HepG2 (cell line): ENCODE results near the gene SLC2A10. TPM values are rescaled to one million over a fixed set of nuclear protein-coding genes. Genes with fewer than 3 reads are reported as not detected.

Experiments
- ELF3 ChIP-seq: IDR thresholded peaks from 2 replicates; pipeline ENCODE4 v1.6.1; 2016; ENCODE audit warnings: missing genetic modification reagents, missing compliant biosample characterization
- GATAD2A ChIP-seq: IDR thresholded peaks from 2 replicates; pipeline ENCODE4 v1.6.1; 2016
- KLF13 ChIP-seq: sonication (generic); formaldehyde crosslinking; IDR thresholded peaks from 2 replicates; pipeline ENCODE4 v1.4.0; 2020; ENCODE audit warnings: mild to moderate bottlenecking, missing genetic modification reagents
- NFE2L1 ChIP-seq: sonication (generic); formaldehyde crosslinking; IDR thresholded peaks from 2 replicates; pipeline ENCODE4 v1.4.0; 2020; ENCODE audit warnings: missing genetic modification reagents, mild to moderate bottlenecking, borderline replicate concordance
- PITX1 ChIP-seq: sonication (generic); formaldehyde crosslinking; IDR thresholded peaks from 2 replicates; pipeline ENCODE4 v1.5.1; 2020; ENCODE audit warnings: mild to moderate bottlenecking, missing genetic modification reagents
- SOX13 ChIP-seq, 3 experiments: fragments of 450-650 bp in 1 of 3; sonication (generic) in 1 of 3; formaldehyde crosslinking in 1 of 3; IDR thresholded peaks in 2 of 3; conservative IDR thresholded peaks in 1 of 3; 2 replicates each; pipeline versions ENCODE4 v1.5.0 to v1.6.1; 2016 to 2020; ENCODE audit warnings: antibody characterized with exemption in 1 of 3, mild to moderate bottlenecking in 1 of 3, missing compliant biosample characterization in 1 of 3, missing genetic modification reagents in 1 of 3, moderate library complexity in 1 of 3
- SYNCRIP ChIP-seq: fragments of 200-400 bp; formaldehyde crosslinking; IDR thresholded peaks from 2 replicates; pipeline ENCODE4 v1.6.1; 2018; ENCODE audit warnings: mild to moderate bottlenecking, low read depth, low read length; ENCODE audit not compliant: insufficient read depth
- TSC22D2 ChIP-seq: sonication (generic); formaldehyde crosslinking; IDR thresholded peaks from 2 replicates; pipeline ENCODE4 v1.5.1; 2020; ENCODE audit warnings: missing genetic modification reagents, mild to moderate bottlenecking, borderline replicate concordance
- XBP1 ChIP-seq: sonication (generic); formaldehyde crosslinking; IDR thresholded peaks from 2 replicates; pipeline ENCODE4 v1.5.0; 2020; ENCODE audit warnings: missing genetic modification reagents
- ZNF142 ChIP-seq: sonication (generic); formaldehyde crosslinking; IDR thresholded peaks from 2 replicates; pipeline ENCODE4 v1.4.0; 2020; ENCODE audit warnings: missing genetic modification reagents
- ZNF367 ChIP-seq: sonication (generic); formaldehyde crosslinking; IDR thresholded peaks from 2 replicates; pipeline ENCODE4 v1.4.0; 2020; ENCODE audit warnings: missing genetic modification reagents, borderline replicate concordance
- ZNF441 ChIP-seq: sonication (generic); formaldehyde crosslinking; IDR thresholded peaks from 2 replicates; pipeline ENCODE4 v1.7.0; 2021; ENCODE audit warnings: missing genetic modification reagents, borderline replicate concordance
- ZNF710 ChIP-seq: sonication (generic); formaldehyde crosslinking; IDR thresholded peaks from 2 replicates; pipeline ENCODE4 v1.5.0; 2020; ENCODE audit warnings: mild to moderate bottlenecking, missing genetic modification reagents, borderline replicate concordance
- ZNF788 ChIP-seq: sonication (generic); formaldehyde crosslinking; IDR thresholded peaks from 2 replicates; pipeline ENCODE4 v1.5.0; 2020; ENCODE audit warnings: mild to moderate bottlenecking, missing genetic modification reagents, borderline replicate concordance
- polyA plus RNA-seq, 8 experiments: library from polyadenylated mRNA; depleted of rRNA in 3 of 8; stranded (reverse) in 7 of 8; unstranded in 1 of 8; fragments of >200 nt; fragmentation: Illumina TruSeq in 4 of 8; extraction: Trizol in 4 of 8; gene quantifications; 2 replicates each; pipeline versions ENCODE4 v1.2.1 to v1.2.3, GENCODE V29; 2011 to 2016; ENCODE audit warnings: low read depth in 4 of 8, missing spikeins in 1 of 8, mixed read lengths in 1 of 8; ENCODE audit not compliant: insufficient read depth in 1 of 8
- total RNA-seq, 5 experiments: library from RNA; depleted of rRNA; stranded (reverse); fragments of >200 nt; fragmentation: Illumina TruSeq; extraction: Trizol; gene quantifications; 2 replicates each; pipeline ENCODE4 v1.2.3, GENCODE V29; 2016; ENCODE audit warnings: low read depth in 1 of 5
- TF ChIP-seq, protein P1 (sequence below): sonication (generic); formaldehyde crosslinking; IDR thresholded peaks from 2 replicates; pipeline ENCODE4 v1.4.0; 2020; ENCODE audit warnings: missing genetic modification reagents
- TF ChIP-seq, protein P2 (sequence below), 2 experiments: sonication (generic) in 1 of 2; formaldehyde crosslinking in 1 of 2; IDR thresholded peaks; 2 replicates each; pipeline versions ENCODE4 v1.4.0 to v1.6.1; 2018 to 2020; ENCODE audit warnings: missing genetic modification reagents in 2 of 2, borderline replicate concordance in 1 of 2, low read depth in 1 of 2, mild to moderate bottlenecking in 1 of 2, missing biosample characterization in 1 of 2

SLC2A10 gene
- total and polyA plus RNA-seq, 2 of the 13 experiments (the other 11 are each of a cell fraction or from before 2014, with no cell fraction given): 16.0 to 18.4 TPM

DNA sequence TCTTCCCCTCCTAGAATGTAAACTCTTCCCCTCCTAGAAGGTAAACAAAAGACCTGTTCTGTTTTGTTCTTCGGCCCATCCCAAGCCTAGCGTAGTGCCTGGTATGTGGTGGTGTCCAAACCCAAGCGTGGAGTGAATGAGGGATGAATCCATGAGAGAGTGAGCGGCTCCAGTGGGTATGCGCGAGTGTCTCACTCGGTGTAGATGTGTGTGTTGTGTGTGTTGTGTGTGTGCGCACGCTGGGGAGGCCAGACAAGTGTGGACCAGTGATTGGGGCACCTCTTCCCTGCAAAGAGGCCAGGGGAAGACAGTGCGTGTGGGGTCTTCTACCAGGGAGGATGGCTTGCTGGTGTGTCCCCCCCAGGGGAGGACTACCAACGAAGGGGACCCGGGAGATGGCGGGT, 392 bp upstream of the SLC2A10 start (continued):
- TF ChIP-seq ZNF142 (CRISPR knock-in tag) (no peak), ELF3 (no peak), ZNF441 (CRISPR knock-in tag) (no peak), ZNF710 (CRISPR knock-in tag) (no peak), ZNF788 (no peak), TSC22D2 (CRISPR knock-in tag) (no peak), ZNF367 (CRISPR knock-in tag) (no peak), SOX13 (IDR thresholded peaks at IDR 0.05) (no peak), SOX13 (CRISPR knock-in tag; conservative IDR thresholded peaks at IDR 0.05 in 1 of 2, IDR thresholded peaks at IDR 0.05 in 1 of 2) (peak in 1 of 2 experiments; percentile 3; a peak in 1 of 4 replicates), SYNCRIP (no peak), KLF13 (0 out of 2 replicates have a peak, but pooled peaks have one; percentile 3), XBP1 (CRISPR knock-in tag) (no peak), NFE2L1 (no peak), PITX1 (no peak), GATAD2A (CRISPR knock-in tag) (no peak)
- TF ChIP-seq, protein P1, sequence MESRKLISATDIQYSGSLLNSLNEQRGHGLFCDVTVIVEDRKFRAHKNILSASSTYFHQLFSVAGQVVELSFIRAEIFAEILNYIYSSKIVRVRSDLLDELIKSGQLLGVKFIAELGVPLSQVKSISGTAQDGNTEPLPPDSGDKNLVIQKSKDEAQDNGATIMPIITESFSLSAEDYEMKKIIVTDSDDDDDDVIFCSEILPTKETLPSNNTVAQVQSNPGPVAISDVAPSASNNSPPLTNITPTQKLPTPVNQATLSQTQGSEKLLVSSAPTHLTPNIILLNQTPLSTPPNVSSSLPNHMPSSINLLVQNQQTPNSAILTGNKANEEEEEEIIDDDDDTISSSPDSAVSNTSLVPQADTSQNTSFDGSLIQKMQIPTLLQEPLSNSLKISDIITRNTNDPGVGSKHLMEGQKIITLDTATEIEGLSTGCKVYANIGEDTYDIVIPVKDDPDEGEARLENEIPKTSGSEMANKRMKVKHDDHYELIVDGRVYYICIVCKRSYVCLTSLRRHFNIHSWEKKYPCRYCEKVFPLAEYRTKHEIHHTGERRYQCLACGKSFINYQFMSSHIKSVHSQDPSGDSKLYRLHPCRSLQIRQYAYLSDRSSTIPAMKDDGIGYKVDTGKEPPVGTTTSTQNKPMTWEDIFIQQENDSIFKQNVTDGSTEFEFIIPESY (CRISPR knock-in tag): peak; percentile 28; the same call in 1 of the 2 replicates
- TF ChIP-seq, protein P2, sequence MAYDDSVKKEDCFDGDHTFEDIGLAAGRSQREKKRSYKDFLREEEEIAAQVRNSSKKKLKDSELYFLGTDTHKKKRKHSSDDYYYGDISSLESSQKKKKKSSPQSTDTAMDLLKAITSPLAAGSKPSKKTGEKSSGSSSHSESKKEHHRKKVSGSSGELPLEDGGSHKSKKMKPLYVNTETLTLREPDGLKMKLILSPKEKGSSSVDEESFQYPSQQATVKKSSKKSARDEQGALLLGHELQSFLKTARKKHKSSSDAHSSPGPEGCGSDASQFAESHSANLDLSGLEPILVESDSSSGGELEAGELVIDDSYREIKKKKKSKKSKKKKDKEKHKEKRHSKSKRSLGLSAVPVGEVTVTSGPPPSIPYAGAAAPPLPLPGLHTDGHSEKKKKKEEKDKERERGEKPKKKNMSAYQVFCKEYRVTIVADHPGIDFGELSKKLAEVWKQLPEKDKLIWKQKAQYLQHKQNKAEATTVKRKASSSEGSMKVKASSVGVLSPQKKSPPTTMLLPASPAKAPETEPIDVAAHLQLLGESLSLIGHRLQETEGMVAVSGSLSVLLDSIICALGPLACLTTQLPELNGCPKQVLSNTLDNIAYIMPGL (CRISPR knock-in tag; IDR thresholded peaks at IDR 0.05; ENCODE audit: borderline replicate concordance in 1 of 2, low read depth in 1 of 2): no peak
